ENCODE measurements around the gene BCR.

BCR gene

DNA sequence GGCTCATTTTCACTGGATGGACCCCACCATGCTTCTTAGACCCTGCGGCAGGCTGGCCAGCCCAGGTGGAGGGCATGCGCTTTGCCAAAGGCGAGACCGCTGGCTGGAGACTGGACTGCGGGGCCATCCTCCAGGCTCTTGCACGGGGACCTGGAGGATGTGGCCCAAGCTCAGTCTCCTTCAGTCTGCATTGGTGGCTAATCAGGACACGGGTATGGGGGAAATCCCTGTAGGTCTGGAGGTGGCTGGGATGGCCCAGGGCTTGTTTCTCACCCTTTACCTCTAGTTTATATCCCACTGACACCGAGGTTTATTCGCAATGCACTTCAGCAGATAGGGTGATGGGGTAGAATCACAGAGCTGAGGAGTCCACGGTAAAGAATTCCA, 45.0 kb downstream of the BCR start:
- TF ChIP-seq ZNF274 (IDR thresholded peaks at IDR 0.05; ENCODE audit: low read depth, low read length) = no peak
- H3K4me3 ChIP-seq (ENCODE audit: low read length) = no peak overlapping the region

DNA sequence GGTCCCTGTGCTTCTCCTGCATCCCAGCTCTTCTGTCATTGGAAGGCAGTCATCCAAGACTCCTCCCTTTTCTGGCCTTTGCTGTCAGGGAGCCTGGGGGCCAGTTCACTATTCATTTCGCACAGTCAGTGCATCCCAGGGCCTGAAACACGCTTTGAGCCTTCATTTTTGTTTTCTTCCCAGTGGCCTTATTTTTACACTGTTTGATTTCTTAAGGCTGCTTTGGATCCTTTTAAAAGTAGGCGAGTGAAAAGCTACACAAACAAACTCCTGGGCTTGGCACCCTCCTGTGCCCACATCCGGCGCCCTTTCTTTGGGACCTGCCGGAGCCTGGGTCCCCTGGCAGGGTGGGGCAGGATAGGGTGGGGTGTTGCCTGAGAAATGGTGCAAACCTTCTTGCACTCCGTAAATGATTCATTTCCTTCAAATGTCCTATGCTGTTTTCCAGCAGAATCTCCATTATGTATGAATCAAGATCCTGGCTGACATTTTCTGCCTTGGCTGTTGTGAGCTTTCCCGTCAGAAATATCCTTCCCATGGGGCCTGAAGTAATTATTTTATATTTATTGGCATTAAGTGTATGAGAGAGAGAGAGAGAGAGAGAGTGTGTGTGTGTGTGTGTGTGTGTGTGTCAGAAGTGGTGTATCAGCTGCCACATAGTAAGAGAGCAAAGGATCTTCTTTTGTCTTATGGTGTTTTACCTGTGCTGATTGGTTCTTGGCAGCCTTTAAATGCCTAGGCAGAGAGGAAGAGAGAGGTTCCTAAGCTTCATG, 45.6 kb downstream of the BCR start:
- H3K4me3 ChIP-seq (ENCODE audit: low read length) = no peak overlapping the region

DNA sequence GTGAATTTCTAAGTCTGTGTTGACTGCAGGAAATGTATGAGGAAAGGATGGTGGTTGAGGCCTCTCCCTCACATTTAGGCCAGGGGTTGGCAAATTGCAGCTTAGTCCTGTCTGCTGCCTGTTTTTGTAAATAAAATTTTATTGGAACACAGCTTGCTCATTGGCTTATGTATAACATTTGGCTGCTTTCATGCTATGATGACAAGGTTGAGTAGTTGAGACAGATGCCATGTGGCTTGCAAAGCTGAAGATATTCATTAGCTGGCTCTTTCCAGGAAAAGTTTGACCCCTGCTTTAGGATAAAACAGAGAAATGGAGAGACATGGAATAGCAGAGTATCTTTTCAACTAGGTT, 46.2 kb downstream of the BCR start:
- no peak for TF ChIP-seq ZNF274 (IDR thresholded peaks at IDR 0.05; ENCODE audit: low read depth, low read length)
- no peak overlapping the region for H3K4me3 ChIP-seq (ENCODE audit: low read length)

More for the DNA sequence above, 45.6 kb downstream of the BCR start:
- no peak for TF ChIP-seq ZNF274 (IDR thresholded peaks at IDR 0.05; ENCODE audit: low read depth, low read length)

DNA sequence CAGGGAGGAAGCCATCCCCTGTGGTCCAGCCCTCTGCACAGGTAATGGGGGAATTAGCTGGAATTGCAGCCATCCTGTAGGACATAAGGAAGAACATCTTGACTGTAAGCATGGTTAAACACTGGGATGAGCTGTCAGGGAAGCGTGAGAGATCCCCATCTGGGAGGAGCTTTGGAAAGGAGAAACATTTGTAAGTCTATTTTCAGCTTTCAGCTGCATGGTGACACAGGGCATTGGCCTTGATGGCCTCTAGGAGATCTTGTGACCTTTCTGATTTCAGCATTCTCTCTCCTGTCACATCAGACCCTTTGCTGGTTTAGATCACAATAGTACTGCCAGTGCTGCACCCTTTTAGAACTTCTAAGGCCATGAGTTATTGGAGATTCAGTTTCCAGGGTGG, 47.1 kb downstream of the BCR start:
- no peak overlapping the region for H3K4me3 ChIP-seq (ENCODE audit: low read length)
- no peak for TF ChIP-seq ZNF274 (IDR thresholded peaks at IDR 0.05; ENCODE audit: low read depth, low read length)

DNA sequence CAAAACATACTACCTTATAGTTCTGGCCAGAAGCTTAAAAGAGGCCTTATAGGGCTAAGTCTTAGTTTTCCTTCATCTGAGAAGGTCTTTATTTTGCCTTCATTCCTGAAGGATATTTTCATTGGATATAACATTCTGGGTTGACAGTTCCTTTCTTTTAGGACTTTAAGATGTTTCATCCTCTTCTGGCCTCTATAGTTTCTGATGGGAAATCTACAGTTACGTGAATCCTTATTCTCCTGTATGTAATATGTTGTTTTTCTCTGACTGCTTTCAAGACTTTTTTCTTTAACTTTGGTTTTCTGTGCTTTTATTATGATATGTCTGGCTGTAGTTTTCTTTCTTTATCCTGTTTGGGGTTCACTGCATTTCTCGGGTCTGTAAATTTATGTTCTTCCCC, 48.2 kb downstream of the BCR start:
- no peak for TF ChIP-seq ZNF274 (IDR thresholded peaks at IDR 0.05; ENCODE audit: low read depth, low read length)
- H3K4me3 ChIP-seq (ENCODE audit: low read length) = no peak overlapping the region

DNA sequence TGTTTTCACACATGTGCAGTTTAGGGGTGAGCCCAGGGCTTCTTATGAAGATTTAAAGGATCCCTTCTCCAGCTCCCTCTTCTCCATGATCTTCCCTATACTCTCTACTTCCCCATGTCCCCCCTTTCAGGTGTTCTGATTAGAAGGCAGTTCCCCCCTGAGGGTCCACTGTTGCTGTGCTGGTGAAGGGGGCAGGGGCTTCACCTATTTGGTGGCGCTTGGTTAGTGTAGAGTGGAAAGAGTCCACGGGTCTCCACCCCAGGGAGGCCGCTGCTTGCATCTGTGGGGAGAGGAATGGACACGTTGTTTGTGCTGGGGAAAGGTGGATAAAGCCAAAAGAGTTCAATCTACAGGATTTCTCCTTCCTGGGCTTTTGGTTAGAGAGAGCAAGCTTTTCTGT, 49.3 kb downstream of the BCR start:
- H3K4me3 ChIP-seq (ENCODE audit: low read length) = no peak overlapping the region
- no peak for TF ChIP-seq ZNF274 (IDR thresholded peaks at IDR 0.05; ENCODE audit: low read depth, low read length)

DNA sequence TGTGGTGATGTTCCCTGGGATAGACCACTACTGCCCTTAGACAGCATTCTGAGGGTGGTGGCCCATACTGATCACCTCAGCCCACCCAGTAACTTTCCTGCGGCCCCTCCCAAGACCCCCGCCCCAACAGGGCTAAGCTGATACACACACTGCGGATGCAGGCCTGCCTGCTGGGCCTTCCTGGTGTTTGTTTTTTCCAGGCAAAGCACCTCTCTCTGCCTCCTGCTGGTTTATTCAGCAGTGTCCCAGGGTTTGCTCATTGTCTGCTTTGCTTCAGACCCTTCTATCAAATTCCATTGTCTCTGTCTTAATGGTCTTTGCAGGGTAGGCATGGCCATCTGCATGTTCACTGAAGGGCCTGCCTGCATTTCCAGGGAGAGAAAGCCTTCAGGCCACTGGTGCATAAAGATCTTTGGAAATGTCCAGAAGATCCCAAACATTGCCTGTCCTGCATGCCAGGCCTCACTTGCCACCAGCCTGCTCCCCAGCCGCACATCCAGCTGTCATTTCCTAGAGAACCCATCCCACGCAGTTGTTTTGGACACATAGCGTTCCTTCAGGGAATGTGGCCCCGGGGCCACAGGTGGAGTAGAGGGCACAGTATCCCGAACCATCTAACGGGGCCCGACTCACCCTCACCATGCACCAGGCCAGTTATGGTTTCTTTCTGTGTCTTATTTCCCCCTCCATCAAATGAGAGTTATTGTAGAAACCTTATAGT, 50.2 kb downstream of the BCR start:
- no peak overlapping the region for H3K4me3 ChIP-seq (ENCODE audit: low read length)

DNA sequence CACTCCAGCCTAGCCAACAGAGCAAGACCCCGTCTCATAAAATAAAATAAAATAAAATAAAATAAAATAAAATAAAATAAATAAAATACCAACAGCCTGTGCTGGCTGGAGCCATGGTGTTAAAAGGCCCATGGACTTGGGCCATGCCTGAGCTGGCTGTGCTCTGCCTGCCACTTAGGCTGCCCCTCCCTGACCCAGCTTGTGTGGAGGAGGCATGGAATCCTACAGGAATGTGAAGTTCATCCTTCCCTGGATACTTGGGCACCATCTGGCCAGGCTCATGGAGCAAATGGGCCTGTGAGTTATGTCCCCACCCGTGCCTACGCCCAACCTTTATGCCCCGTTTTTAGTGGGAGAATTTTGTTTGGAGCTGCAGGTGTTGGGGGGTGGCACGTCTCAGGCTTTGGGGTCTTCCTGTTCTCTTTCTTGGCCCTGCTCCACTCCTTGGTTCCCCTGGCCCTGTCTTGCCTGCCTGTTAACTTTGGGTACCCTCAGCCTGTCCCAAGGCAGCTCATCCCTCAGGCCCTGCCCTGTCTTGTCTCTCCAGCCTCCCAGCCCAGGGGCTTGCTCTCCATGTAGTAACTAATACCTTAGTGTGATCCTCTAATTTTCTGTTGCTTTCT, 51.3 kb downstream of the BCR start:
- no peak overlapping the region for H3K4me3 ChIP-seq (ENCODE audit: low read length)
- TF ChIP-seq ZNF274 (IDR thresholded peaks at IDR 0.05; ENCODE audit: low read depth, low read length) = no peak

More for the DNA sequence above, 50.2 kb downstream of the BCR start:
- no peak for TF ChIP-seq ZNF274 (IDR thresholded peaks at IDR 0.05; ENCODE audit: low read depth, low read length)

DNA sequence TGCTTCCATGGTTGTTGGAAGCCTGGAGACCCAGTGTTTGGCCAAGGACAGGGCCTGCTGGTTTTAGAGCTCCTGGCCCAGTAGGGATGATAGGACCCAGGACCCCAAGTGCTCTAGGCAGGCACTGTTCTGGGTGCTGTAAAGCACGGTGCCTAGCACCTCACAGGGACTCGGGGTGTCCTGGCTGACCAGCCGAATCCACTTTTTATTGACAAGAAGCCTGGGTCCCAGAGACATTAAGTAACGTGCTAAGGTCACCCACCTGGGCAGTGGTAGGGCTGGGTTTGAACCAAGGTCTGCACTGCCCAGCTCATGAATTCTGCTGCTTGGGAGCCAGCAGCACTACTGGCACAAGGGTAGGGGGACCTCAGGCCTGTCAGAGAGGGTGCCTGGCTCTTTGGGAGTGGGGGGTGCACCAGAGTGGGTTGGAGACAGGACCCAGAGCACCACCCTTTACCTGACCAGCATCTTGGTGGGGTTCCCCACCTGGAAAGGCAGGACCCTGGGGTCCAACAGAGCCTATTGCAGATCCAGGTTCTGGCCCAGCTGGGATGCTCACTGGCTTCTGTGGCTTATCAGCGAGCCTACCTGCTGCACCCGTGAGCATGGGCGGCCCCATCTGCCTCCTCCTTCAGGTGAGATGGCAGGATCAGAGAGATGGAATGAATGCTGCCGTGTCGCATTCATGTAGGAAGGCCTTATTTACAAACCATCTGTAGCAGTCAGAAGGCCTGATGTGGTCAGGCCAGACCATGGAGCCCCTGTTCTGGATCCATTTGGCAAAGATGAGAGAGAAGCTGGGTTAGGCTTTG, 52.0 kb downstream of the BCR start:
- no peak for TF ChIP-seq ZNF274 (IDR thresholded peaks at IDR 0.05; ENCODE audit: low read depth, low read length)
- H3K4me3 ChIP-seq (ENCODE audit: low read length) = no peak overlapping the region

DNA sequence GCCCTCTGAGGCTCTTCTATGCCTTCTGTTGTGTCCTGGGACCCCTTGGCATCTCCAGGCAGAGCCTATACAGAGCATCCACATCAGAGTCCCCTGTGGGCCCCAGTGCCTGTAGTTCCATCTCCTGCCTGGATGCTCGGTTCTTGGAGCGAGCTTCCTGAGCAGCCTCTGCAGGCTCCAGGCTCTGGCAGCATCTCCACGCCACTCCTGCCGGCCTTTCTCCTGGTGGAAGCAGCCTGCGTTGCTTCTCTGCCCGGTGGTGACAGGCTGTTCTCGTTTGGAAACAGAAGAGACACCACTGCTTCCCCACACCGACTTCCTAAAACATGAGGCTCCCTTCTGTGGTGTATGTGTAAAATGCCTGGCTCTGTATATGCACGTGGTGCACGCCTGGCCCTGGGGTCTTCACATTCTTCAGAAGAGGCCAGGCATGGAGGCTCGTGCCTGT, 52.8 kb downstream of the BCR start:
- TF ChIP-seq ZNF274 (IDR thresholded peaks at IDR 0.05; ENCODE audit: low read depth, low read length) = no peak
- no peak overlapping the region for H3K4me3 ChIP-seq (ENCODE audit: low read length)

DNA sequence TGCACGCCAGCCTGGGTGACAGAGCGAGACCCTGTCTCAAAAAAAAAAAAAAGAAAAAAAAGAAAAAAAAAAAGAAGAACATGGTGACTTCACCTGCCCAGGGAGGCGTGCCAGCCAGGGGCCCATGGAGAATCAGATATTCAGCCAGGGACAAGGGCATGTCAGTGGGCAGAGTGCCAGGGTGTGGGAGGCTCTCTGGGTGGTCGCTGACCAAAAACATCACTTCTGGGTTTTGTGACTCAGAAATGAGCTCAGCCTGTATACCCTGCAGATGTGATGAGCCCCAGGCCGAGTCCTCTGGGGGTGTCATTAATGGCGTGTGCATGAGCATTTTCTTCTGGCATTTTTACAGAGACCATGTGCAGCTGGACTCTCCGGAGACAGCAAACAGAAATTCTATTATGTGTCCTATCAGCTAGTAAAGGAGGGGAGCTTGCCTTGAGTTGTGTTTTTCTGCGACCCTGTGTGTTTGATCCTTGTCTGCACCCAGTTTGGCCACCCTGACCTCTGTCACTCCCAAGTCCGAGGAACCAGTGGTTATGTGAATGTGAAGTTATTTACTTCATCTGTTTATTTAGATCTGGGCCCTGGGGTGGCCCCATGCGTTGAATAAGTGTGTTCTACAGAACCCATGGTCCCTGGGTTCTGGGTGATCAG, 53.6 kb downstream of the BCR start:
- no peak overlapping the region for H3K4me3 ChIP-seq (ENCODE audit: low read length)
- no peak for TF ChIP-seq ZNF274 (IDR thresholded peaks at IDR 0.05; ENCODE audit: low read depth, low read length)

DNA sequence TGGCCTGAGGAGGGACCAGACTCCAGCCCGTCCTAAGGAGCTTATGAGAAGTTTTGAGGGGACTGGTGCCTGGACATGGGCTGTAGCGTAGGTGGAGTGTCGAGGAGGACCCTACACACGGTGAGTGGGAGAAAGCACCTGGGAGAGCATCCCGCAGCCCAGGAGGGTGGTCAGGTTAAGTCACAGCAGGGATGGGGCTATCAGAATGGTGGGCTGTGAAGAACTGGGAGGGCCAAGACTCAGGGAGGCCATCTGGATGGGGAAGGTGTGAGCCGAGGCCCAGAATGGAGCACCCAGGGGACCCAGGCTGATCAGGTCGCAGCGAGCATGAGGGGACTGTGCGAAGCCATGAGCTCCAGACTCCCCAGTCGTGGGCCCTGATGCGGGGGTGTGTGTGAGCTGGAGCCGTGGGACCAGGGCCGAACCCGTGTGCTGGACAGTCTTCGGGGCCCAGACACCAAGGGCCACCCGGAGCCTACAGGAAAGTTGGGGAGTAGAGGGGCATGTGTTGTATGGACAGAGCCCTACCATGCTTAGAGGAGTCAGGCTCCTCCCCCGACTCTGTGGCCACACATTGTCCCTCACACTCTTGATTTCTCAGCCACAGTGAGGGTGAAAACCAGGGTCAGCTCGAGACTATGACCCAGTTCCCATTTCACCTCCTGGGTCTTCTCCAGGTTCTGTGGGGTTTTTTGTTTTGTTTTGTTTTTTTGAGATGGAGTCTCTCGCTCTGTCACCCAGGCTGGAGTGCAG, 54.3 kb downstream of the BCR start:
- TF ChIP-seq ZNF274 (IDR thresholded peaks at IDR 0.05; ENCODE audit: low read depth, low read length) = no peak
- no peak overlapping the region for H3K4me3 ChIP-seq (ENCODE audit: low read length)

DNA sequence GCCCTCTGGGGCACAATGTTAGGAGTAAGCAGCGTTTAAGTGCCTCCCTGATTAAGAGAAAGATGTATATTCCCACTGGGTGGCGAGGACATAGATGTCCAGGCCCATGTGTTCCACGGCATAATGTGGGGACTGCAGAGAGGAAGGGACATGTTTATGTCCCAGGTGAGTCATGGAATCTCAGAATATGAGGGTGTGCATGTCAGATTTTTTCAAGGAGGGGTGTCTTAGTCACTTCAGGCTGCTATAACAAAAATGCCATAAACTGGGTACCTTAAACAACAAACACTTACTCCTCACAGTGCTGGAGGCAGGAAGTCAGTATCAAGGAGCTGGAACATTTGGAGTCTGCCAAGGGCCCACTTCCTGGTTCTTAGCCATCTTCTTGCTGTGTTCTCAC, 55.1 kb downstream of the BCR start:
- no peak for TF ChIP-seq ZNF274 (IDR thresholded peaks at IDR 0.05; ENCODE audit: low read depth, low read length)
- no peak overlapping the region for H3K4me3 ChIP-seq (ENCODE audit: low read length)
